Limb (tissue), 2 donors: ENCODE data around the gene SAPCD2.

ENCODE experiments used
- DNase-seq, 2 donors: peaks; one replicate each; pipeline ENCODE4 v3.0.0-alpha.2; 2016; ENCODE audit errors: extremely low spot score in 2 of 2

The SAPCD2 gene

DNA sequence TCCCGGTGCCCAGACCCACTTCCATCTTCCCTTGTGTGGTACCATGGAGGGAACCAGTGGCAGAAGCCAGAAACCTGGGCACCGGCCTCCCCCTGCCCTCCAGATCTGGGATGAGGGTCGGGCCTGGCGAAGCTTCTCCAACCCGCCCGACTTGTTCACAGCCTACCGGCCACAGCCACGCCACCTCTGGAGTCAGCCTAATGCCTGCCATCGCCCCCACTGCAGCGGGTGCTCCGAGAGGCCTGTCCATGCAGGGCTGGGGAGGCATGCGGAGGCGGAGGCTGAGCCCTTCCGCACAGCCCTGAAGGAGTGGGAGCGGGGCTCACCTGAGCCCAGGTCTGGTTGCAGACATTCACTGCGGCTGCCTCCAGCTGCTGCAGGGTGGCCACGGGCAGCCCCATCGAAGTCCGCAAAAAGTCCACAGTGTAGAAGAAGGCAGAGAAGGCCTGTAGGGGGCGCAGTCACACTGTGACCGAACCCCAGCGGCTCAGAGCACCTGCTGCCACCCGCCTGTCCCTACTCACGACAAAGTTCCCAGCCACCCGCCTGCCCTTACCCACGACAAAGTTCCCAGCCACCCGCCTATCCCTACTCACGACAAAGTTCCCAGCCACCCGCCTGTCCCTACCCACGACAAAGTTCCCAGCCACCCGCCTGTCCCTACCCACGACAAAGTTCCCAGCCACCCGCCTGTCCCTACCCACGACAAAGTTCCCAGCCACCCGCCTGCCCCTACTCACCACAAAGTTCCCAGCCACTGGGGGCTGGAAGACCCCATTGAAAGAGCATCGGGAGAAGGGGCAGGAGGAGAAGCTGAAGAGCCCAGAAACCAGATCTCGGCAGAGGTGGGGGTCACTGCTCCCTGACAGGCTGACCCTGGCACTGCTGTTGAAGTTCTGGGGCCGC, 20.6 kb downstream of the SAPCD2 start:
- DNase-seq: peak in 1 of 2 donors; percentile 79

DNA sequence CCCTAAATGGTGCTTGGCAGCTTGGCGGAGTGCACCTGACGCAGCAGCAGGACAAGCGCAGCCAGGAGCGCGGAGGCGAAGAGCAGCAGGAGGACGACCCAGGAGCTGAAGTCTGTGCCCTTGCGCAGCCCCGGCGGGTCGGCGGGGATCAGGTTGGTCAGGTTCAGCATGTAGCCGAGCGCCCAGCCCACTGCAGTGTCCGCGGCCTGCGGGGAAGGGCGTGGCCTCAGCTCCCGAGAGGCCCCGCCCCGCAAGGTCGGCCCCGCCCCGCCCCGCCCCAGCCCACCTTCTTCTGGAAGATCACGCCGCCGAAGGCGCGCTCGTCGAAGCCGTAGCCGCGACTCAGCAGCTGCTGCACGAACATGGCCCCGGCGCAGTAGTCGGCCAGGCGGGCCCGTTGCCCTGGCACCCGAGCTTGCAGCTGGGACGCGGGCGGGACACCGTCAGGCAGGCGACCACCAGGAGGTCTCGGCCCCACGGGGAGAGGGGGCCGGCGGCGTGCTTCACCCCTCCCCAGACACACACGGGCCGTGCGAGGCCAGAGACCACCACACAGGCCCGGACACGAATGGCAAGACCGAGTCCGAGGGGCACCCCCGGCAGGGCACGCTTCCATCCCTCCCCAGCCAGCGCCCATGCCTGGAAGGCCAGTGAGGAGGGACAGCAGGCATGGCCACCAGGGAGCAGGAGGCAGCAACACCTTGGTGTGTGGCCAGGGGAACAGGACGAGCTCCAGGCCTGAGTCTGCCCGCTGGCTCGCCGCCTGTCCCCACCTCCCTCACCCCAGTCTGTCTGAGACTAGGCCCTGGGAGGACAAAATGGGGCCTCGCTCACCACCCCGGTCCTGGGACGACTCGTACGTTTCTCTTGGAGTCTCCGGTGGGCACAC, 21.5 kb downstream of the SAPCD2 start:
- no peak for DNase-seq

DNA sequence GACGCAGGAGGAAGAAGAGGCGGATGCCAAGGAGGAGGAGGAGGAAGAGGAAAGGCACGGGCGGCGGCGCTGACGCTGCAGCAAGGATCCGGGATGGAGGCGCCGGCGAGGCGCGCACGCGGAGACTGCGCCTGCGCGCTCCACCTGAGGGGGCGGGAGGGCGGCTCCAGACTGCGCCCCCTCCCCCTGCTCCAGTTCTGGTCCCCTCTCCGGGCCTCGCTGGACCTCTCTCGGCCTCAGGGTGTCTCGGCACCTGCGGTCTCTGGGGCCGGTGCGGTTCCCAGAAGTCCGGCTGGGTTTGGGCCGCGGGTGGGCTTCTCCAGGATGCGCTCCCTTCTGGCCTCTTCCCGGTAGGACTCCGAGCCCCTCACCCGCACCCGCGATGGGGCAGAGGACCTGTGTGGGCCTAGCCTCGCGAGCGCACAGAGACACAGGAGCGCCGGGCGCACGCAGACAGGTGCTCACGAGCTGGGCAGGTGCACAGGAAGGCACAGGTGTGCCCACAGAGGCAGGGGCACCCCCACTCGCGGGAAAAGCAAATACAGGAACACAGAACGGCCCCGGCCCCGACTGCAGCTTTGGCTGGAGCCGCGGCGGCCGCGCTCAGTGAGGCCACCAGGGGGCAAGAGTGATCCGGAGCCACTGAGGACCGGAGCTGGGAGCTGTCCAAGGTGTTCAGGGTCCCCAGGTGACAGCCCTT, 24.1 kb downstream of the SAPCD2 start, which contains the start of gene NPDC1:
TSS of gene NPDC1 (minus strand) at position 90 of the 700 bp plus-strand sequence. CDS start 188 bp downstream, outside the sequence.
- peak; percentile 64 to 90 for DNase-seq

DNA sequence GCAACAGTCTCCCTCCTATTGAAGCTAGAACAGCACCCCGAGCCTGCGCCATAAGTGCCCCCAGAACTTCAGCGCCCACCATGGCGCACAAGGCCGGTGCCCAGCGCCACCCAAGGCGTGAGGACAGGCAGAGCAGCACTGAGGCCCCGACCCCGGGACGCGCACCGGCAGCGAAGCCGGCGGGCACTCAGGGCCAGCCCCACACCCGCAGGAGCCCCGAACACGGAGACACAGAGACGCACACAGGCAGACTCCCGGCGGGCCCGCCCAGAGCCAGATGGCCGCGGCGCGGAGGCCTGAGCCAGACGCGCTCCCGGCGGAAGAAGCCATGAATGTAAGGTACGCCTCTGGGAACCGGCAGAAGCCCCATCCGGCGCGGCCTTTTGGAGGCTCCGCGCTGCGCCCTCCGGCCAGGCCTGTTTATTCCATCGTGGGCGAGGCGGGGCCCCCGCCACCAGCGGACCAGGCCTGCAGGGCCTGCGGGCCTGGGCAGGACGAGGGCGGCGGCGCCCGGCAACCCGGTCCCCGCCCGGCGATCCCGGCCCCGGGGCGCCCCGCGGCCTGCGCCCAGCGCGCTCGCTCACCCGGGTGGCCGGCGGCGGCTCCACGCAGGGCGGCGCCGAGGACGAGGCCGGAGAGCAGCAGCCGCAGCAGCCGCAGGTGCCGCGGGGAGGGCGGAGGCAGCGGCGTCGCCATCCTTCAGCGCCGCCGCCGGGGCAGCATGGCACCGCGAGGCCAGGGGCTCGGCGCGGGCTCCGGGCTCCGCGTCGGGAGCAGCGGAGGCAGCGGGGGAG, 24.9 kb downstream of the SAPCD2 start:
- no peak for DNase-seq

DNA sequence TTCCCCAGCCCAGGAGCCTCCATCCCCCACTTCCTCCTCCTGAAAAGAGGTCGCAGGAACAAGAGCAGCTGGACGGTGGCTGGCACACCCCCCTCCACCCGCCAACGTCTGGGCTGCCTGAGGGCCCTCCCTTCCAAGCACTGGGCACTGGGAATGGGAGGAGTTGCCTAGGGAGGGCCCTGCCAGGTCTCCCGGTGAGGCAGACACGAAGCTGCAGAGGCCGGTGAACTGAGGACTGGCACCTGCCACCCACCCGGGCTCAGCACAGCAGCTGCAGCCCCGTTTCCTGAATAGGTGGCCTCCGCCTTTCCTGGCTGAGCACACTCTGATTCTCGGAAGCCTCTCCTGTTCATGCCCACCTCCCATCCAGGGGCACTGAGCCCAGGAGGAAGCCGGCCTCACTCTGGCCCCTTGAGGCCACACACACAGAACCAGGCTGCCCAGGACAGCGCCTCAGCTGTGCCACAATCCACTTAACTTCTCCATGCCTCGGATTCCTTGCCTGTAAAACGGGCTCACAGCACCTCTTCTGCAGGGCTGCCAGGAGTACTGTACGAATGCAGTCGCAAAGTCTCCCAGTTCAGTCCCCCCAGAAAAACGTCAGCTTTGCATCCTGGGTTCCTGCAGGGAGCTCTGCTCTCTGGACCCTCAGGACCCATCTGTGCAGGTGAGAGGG, 25.7 kb downstream of the SAPCD2 start:
- no peak for DNase-seq

DNA sequence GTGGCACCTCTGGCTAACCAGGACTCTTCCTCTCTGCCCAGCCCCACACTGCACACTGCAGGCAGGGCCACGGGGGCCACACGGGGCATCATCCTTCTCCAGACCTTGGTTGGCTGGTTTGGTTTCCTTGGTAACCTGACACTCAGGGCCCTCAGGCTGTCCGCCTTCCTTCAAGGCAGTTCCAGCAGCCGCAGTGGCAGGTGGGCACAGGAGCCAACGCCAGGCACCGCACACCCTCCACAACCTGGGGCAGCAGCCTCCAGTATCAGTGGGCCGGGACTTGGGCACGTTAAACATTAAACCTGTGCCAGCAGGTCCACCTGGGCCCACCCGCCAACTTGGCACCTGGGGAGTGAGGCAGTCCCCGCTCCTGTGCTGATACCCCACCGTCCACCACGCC, 26.3 kb downstream of the SAPCD2 start:
- no peak for DNase-seq

DNA sequence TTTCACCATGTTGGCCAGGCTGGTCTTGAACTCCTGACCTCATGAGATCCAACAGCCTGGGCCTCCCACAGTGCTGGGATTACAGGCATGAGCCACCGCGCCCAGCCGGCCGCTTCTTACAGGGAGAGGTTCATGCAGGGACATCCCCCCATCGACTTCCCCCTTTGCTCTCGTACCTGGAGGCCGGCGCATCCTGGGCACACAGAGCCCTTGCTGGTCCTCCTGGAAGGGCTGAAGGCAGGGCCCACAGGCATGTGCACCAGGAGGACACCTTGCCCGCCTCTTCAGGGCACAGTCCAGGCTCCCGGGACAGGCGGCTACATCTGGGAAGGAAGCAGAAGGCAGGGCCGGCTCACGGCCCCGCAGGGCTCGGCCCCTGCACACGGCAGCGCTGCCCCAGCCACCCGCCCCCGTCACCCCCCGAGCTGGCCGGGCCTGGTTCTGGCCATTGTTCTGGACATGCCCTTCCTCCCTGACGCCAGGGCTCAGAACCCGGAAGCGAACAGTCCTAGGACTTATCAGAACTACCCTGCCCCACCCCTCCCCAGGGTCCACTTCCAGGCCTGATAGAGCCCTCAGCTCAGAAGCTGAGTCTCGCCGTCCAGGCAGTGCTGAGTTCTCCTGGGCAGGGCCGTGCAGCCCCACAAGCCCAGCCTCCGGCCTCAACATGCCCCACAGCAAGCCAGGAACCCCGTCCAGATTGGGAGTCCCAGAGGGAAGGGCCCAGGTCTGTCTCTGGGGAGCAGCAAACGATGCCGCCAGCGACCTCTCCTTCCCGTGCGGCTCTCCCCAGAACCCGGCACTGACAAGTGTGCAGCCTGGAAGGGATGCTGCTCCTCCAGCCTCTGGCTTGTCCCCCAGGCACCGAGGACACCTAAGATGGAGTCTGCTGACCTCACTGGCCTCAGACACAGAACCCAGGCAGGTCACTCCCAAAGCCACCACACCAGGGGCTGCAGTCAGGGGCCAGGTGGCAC, 27.3 kb downstream of the SAPCD2 start:
- no peak for DNase-seq

DNA sequence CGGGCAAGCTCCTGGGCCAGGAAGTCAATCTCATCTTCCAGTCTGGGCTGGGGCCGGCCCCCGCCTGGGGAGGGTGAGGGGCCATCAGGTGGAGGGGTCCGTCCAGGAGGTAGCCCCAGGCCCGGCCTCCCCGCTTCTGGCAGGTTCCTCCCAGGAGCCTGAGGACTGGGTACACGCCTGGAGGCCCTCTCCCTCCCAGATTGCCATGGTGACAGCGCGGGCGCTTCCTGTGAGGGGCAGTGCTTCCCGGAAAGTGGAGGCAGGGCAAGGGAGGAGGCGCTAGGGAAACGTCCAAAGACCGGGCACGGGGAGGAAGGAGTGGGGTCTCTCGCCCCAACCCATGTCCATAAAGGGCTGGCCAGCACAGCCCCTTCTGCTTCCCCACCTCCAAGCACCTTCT, 29.2 kb downstream of the SAPCD2 start:
- DNase-seq: no peak

DNA sequence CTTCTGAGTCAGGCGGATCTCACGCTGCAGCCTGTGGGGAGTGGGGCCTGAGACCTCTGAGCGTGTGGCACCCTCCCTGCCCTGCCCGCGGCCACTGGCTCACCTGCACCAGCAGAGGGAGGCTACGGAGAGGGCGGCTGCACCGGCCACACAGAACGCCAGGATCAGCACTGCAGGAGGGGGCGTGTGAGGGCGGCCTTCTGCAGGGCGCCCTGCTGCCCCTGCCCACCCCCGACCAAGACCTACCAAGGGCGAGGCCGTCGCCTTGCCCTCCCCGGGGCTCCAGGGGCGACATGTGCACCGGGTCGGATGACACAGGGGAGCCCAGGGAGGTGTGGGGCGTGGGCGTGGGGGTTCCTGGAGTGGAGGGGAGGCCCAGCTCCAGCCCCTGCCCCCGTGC, 29.8 kb downstream of the SAPCD2 start:
- no peak for DNase-seq

DNA sequence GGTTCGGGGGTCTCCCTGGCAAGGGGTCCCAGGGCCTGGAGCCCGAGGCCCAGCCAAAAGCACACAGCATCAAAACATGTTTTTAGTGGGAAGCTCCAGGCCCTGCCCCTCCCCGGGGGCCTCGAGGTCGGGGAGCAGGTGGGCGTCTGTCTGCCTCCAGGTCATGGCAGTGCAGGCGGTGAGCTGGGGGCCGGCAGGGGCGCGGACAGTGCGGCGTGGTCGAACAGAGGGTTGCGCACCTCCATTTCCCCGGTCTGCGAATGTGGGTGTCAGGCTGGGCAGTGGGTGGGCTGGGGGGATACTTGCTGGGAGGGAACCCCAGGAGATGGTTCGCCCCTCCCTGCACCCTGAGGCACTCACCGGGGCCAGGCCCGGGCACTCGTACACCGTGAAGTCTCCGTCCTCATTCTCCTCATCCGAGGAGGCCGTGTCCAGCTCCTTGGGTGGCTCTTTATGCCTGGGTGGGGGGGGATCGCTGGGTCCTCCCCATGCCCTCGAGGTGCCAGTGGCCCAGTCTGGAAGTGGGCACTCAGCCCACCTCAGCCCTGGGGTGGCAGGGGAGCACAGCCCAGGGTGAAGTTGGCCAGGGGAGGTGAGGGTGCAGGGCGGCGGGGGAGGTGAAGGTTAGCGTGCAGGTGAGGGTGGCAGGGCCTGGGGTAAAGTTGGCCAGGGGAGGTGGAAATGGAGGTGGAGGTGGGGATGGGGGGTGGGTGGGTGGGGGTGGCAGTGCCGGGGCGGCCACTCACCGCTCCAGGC, 30.6 kb downstream of the SAPCD2 start:
- DNase-seq: no peak

DNA sequence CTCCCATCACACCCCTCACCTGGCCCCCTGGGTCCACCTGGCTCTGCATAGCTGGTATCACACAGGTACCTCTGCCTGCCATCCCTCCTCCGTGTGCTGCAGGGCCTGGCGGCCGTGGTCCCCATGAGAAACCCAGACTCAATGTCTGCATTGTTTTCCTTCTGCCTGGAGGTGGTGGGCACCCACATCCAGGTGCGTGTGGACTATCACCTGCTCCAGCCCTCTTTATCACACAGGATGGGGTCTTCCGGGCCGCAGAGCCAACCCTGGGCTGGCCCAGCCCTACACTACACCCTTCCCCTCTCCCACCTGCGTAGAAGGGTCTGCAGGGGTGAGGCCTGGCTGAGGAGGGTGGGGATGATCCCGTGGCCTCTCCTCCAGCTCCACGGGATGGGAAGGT, 31.4 kb downstream of the SAPCD2 start:
- DNase-seq: no peak

DNA sequence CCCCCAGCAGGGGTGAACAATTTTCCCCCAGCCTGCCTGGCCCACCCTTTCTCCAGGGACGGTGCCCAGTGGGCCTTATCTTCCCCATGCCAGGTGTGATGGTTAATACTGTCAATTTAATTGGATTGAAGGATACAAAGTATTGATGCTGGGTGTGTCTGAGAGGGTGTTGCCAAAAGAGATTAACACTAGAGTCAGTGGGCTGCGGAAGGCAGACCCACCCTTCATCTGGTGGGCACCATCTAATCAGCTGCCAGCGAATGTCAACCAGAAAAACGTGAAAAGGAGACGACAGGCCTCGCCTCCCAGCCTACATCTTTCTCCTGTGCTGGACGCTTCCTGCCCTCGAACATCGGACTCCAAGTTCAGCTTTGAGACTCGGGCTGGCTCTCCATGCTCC, 32.9 kb downstream of the SAPCD2 start:
- DNase-seq: no peak

DNA sequence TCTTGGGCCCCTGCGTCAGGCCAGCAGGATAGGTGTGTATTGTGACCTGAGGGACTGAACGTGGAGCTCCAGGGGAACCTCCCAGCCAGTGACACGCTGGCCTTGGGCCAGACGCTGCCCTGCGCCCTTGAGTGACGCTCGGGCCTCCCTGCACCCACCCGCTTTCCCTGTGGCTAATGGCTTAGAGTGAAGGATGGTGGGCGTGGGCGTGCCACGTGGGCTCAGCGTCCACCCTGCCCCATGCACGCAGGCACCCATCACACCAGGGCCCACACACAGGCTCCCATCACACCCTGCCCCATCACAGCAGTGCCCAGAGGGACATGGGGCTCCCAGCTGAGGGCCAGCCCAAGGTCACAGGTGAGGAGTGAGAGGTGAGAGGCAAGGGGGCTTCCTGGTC, 33.3 kb downstream of the SAPCD2 start:
- DNase-seq: no peak

DNA sequence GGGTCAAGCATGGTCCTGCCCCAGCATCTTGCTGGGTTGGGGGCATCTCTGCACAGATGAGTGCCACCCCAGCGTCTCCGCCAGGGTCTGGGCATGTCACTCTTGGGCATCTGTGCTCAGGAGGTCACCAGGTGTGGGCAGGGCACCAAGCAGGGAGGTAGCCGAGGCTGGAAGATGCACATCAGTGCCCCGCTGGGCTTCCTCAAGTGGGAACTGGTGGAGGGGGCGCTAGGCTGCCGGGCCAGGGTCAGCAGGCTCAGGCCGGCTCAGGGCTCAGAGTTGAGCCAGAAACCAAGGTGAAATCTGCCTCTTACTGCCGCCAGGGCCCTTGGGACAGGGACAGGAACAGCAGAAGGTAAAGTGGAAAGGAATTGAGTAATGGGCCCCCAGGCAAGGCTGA, 34.4 kb downstream of the SAPCD2 start:
- no peak for DNase-seq

DNA sequence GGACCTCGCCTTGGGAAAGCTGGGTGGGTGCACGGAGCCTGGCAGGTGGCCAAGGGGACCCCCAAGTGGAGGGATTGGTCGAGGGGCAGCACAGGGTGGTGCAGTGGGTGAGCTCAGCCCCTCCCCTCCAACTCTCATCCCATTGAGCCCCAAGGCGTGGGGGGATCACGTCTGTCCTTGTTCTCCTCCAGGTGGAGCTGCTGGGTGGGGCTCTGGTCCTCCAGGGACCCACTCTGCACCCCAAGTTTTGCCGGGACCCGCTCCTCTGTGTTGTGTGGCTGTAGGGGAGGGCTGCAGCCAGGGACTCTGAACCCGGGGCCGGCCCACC, 34.9 kb downstream of the SAPCD2 start:
- DNase-seq: no peak

DNA sequence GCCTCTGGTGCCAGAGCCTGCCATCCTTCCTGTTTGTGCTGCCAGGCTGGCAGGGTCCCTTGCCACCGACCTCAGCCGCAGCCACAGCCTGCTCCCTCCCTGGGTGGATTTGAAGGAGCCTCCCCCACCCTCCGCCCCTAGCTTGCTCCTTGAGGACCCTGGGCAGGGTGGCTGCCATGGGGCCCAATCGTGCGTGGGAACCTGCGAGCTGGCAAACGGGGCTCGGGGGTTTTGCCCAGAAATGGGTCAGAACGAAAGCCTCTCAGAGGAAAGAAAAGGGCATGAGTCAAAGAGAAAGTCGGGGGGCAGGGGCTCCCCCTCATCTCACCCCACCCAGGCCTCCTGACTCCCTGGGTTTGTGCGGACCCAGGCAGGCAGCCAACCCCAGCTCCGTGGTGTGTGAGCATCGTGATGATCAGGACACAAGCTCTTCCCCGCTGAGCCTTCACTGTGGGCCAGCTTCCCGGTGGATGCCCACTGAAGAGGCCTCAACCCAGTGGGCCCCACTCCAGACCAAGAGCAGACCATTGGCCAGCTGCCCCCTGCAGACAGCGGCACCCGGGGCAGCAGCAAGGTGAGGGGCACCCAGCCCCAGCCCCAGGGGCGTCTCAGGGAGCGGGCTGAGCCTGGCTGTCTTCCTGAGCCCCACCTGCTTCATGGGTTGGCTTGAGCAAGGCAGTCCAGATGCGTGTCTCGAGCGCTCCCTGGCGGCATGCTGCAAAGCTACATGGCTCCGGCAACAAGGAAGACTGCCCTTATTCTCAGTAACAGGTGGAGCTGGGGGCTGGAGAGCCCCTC, 35.4 kb downstream of the SAPCD2 start:
- peak; percentile 80 to 89 for DNase-seq

DNA sequence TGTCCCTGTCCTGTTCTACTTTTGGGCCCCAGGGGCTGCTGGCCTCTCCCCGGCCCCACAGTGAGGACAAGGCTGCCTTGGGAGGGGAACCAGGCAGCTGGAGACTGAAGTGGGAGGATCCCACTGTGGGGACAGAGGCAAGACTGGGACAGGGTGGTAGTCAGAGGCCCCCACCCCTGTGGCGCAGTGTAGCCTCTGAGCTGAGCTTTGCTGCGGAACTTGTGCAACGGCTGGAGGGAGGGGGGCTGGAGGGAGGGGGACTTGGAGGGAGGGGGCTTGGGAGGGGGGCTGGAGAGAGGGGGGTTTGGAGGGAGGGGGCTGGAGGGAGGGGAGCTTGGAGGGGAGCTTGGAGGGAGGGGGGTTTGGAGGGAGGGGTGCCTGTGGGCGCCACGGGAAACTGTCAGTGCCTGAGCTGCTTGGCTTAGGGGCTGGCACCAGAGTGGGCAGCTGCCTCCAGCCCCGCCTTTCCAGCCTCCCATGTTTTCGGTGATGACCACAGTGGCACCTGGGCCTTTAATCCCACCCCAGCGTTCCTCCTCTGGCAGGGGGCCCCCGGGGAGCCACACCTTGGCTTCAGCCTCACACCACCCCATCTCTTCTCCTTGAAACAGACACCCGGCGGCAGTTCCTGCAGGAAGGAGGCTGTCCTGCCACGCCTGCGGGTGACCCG, 36.2 kb downstream of the SAPCD2 start:
- DNase-seq: no peak
